Mucosa of rectum (tissue), 2 donors: ENCODE measurements around the gene COPA.
A peak's percentile ranks its signal among the peaks of the same experiment; 100 is the strongest.
"Not testable (repeated sequence)": the region's sequence is repeated elsewhere in the genome, so short reads cannot be mapped to it uniquely, and the experiment has no call there.

Source experiments
- H3K27ac ChIP-seq, 2 donors: one replicate each; pipeline ENCODE4 v1.7.0; 2013; ENCODE audit warnings: inconsistent platforms in 2 of 2, low read depth in 2 of 2, low read length in 2 of 2
- H3K27me3 ChIP-seq, 2 donors: one replicate each; pipeline ENCODE4 v1.7.0; 2013; ENCODE audit warnings: low read length in 2 of 2; ENCODE audit not compliant: control insufficient read depth in 2 of 2, insufficient read depth in 2 of 2
- H3K36me3 ChIP-seq, 2 donors: one replicate each; pipeline ENCODE4 v1.7.0; 2013; ENCODE audit warnings: low read length in 2 of 2; ENCODE audit not compliant: control insufficient read depth in 2 of 2, insufficient read depth in 2 of 2
- H3K4me1 ChIP-seq, 2 donors: one replicate each; pipeline ENCODE4 v1.7.0; 2013; ENCODE audit warnings: low read length in 2 of 2, mild to moderate bottlenecking in 1 of 2; ENCODE audit not compliant: control insufficient read depth in 2 of 2, insufficient read depth in 2 of 2
- H3K4me3 ChIP-seq, 2 donors: one replicate each; pipeline ENCODE4 v1.7.0; 2013; ENCODE audit warnings: low read length in 2 of 2
- H3K9ac ChIP-seq, 2 donors: one replicate each; pipeline ENCODE4 v1.7.0; 2013; ENCODE audit warnings: low read length in 2 of 2, low read depth in 1 of 2, mild to moderate bottlenecking in 1 of 2
- H3K9me3 ChIP-seq, 2 donors: one replicate each; pipeline ENCODE4 v1.7.0; 2013; ENCODE audit warnings: low read length in 2 of 2; ENCODE audit not compliant: control insufficient read depth in 2 of 2
- donor health status: healthy.
- donor health status: Normal muscosa, but diverticular disease.

The COPA gene

GRCh38 chr1:160296036-160296435 lies 47.0 kb downstream of the COPA start:
- Histone ChIP-seq H3K4me1 (no peaks in the 10 kb centered on the region), H3K27ac (no peak overlapping the region), H3K4me3 (no peak overlapping the region), H3K27me3 (no peaks in the 10 kb centered on the region), H3K9ac (no peak overlapping the region), H3K9me3 (no peaks in the 10 kb centered on the region), H3K36me3 (peaks cover 80 to 84% of the 10 kb centered on the region in 2 donors)

GRCh38 chr1:160293020-160293968 lies 49.8 kb downstream of the COPA start:
- no peak overlapping the region for H3K9ac ChIP-seq
- H3K4me3 ChIP-seq: no peak overlapping the region
- H3K36me3 ChIP-seq: peaks cover 90 to 91% of the 10 kb centered on the region in 2 donors
- H3K27me3 ChIP-seq: no peaks in the 10 kb centered on the region
- H3K4me1 ChIP-seq: no peaks in the 10 kb centered on the region
- no peak overlapping the region for H3K27ac ChIP-seq
- no peaks in the 10 kb centered on the region for H3K9me3 ChIP-seq

GRCh38 chr1:160291248-160292220 lies 51.5 kb downstream of the COPA start:
- H3K36me3 ChIP-seq: peaks cover 74 to 75% of the 10 kb centered on the region in 2 donors
- no peaks in the 10 kb centered on the region for H3K27me3 ChIP-seq
- no peak overlapping the region for H3K27ac ChIP-seq
- H3K4me1 ChIP-seq: no peaks in the 10 kb centered on the region
- no peak overlapping the region for H3K9ac ChIP-seq
- no peaks in the 10 kb centered on the region for H3K9me3 ChIP-seq
- no peak overlapping the region for H3K4me3 ChIP-seq

- Histone ChIP-seq H3K4me1 (peaks cover 9 to 12% of the 10 kb centered on the region in 2 donors), H3K36me3 (peaks cover 37 to 42% of the 10 kb centered on the region in 2 donors)
- H3K27me3 ChIP-seq, H3K9me3 ChIP-seq, H3K4me3 ChIP-seq, H3K9ac ChIP-seq, H3K27ac ChIP-seq: not testable (repeated sequence)
These were observed 55.3 kb downstream of the COPA start for GRCh38 chr1:160287769-160288168.

GRCh38 chr1:160285506-160285905 lies 57.5 kb downstream of the COPA start:
- Histone ChIP-seq H3K4me1 (peaks cover 9 to 12% of the 10 kb centered on the region in 2 donors), H3K9ac (no peak overlapping the region), H3K36me3 (peaks cover 24 to 42% of the 10 kb centered on the region in 2 donors), H3K27me3 (no peaks in the 10 kb centered on the region), H3K4me3 (peak overlapping the region in 1 of 2 donors; percentile 91), H3K9me3 (no peaks in the 10 kb centered on the region), H3K27ac (no peak overlapping the region)

- peak within 1 kb of the TSS; percentile 59 to 75 for H3K27ac ChIP-seq
These were observed 58.2 kb downstream of the COPA start, which contains the start of gene PEX19 for GRCh38 chr1:160284782-160285344. Gene PEX19, minus strand, starts transcription at chr1:160285133. Its CDS starts 9 bp downstream, at chr1:160285124.

GRCh38 chr1:160284220-160284781 lies 58.7 kb downstream of the COPA start:
- H3K9ac ChIP-seq: peak overlapping the region; percentile 93 to 95
- peaks cover 9 to 12% of the 10 kb centered on the region in 2 donors for H3K4me1 ChIP-seq
- H3K27me3 ChIP-seq: no peaks in the 10 kb centered on the region
- H3K4me3 ChIP-seq: peak overlapping the region; percentile 90 to 91
- peak overlapping the region; percentile 59 to 75 for H3K27ac ChIP-seq
- no peaks in the 10 kb centered on the region for H3K9me3 ChIP-seq
- H3K36me3 ChIP-seq: peaks cover 23 to 42% of the 10 kb centered on the region in 2 donors

More at GRCh38 chr1:160284782-160285344, 58.2 kb downstream of the COPA start, which contains the start of gene PEX19:
- Histone ChIP-seq H3K27me3 (no peaks in the 10 kb centered on the region), H3K9ac (peak within 1 kb of the TSS; percentile 93 to 95), H3K4me1 (peaks cover 9 to 12% of the 10 kb centered on the region in 2 donors), H3K4me3 (peak within 1 kb of the TSS; percentile 90 to 91), H3K9me3 (no peaks in the 10 kb centered on the region), H3K36me3 (peaks cover 23 to 42% of the 10 kb centered on the region in 2 donors)

- Histone ChIP-seq H3K27ac (no peak overlapping the region), H3K9ac (no peak overlapping the region), H3K36me3 (peaks cover 35 to 53% of the 10 kb centered on the region in 2 donors), H3K4me1 (peaks cover 9 to 12% of the 10 kb centered on the region in 2 donors), H3K4me3 (no peak overlapping the region), H3K27me3 (no peaks in the 10 kb centered on the region), H3K9me3 (no peaks in the 10 kb centered on the region)
These were observed 60.2 kb downstream of the COPA start for GRCh38 chr1:160282807-160283206.

- Histone ChIP-seq H3K4me3 (no peak overlapping the region), H3K9me3 (no peaks in the 10 kb centered on the region), H3K27me3 (no peaks in the 10 kb centered on the region), H3K27ac (no peak overlapping the region), H3K36me3 (peaks cover 45 to 60% of the 10 kb centered on the region in 2 donors), H3K9ac (no peak overlapping the region), H3K4me1 (no peaks in the 10 kb centered on the region)
These were observed 65.1 kb downstream of the COPA start for GRCh38 chr1:160277987-160278386.
